Measurements from ENCODE around the gene PGM5. TPM values are rescaled to one million over a fixed set of nuclear protein-coding genes. Genes with fewer than 3 reads are reported as not detected.

PGM5 gene
- total and polyA plus RNA-seq, 12 donors = 27.3 to 244 (median 121) TPM

GRCh38 chr9:68455451-68455850 lies 99.0 kb downstream of the PGM5 start:
- intact Hi-C loops (cut with DNase I) = no loop called here
- no peak overlapping the region for H3K4me3 ChIP-seq
- H3K27ac ChIP-seq = peak overlapping the region in 4 of 5 donors; percentile 54 to 88 (median 68)
- no peaks in the 10 kb centered on the region for H3K9me3 ChIP-seq (replicated peaks in 1 of 3)
- H3K36me3 ChIP-seq (replicated peaks in 1 of 2) = no peaks in the 10 kb centered on the region
- TF ChIP-seq CTCF (IDR thresholded peaks at IDR 0.05) (no peak), POLR2A (IDR thresholded peaks at IDR 0.05) (no peak)
- 56 to 68% (median 61%) methylated on average over 2 of the region's 2 CpGs for WGBS, 4 donors
- peaks cover 14 to 32% of the 10 kb centered on the region in 2 donors for H3K4me1 ChIP-seq (replicated peaks in 1 of 2)
- no peaks in the 10 kb centered on the region for H3K27me3 ChIP-seq
- no peak for DNase-seq

DNA sequence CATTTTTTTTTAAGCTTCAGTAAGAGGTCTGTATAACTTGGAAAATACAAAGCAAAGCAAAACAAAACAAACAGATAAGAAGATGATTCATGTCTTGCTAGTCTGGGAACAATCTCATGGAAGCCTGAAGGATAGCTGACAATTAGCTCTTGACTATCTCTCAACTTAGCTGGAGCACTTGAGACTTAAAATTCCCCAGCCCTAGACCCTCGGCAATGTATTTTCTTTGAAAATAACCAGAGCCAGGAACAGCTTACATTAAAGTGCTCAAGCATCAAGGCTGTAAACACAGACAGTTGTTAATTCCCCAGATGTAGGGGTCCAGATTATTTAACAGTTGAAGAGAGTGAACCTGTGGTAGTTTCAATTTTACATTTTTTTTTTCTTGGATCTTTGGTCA lies 101.4 kb downstream of the PGM5 start:
- intact Hi-C loops (cut with DNase I) = no loop called here
- Histone ChIP-seq H3K9me3 (replicated peaks in 1 of 3) (no peaks in the 10 kb centered on the region), H3K27me3 (no peaks in the 10 kb centered on the region), H3K4me1 (replicated peaks in 1 of 2) (peaks cover 17 to 41% of the 10 kb centered on the region in 2 donors), H3K27ac (peak overlapping the region in 2 of 5 donors; percentile 28 to 31), H3K4me3 (no peak overlapping the region), H3K36me3 (replicated peaks in 1 of 2) (no peaks in the 10 kb centered on the region)
- WGBS, 4 donors = 9 to 43% (median 30%) methylated on average over 1 of the region's 1 CpG
- no peak for DNase-seq
- no peak for TF ChIP-seq POLR2A (IDR thresholded peaks at IDR 0.05)
- TF ChIP-seq CTCF (IDR thresholded peaks at IDR 0.05) = no peak

- Histone ChIP-seq H3K36me3 (replicated peaks in 1 of 2) (no peaks in the 10 kb centered on the region), H3K4me3 (no peak overlapping the region), H3K4me1 (replicated peaks in 1 of 2) (peaks cover 17 to 41% of the 10 kb centered on the region in 2 donors), H3K27ac (no peak overlapping the region), H3K9me3 (replicated peaks in 1 of 3) (no peaks in the 10 kb centered on the region), H3K27me3 (no peaks in the 10 kb centered on the region)
- WGBS, 4 donors = 96 to 100% (median 99%) methylated on average over 1 of the region's 1 CpG
- intact Hi-C loops (cut with DNase I) = no loop called here
- TF ChIP-seq CTCF (IDR thresholded peaks at IDR 0.05) (no peak), POLR2A (IDR thresholded peaks at IDR 0.05) (no peak)
- DNase-seq = no peak
Measured at GRCh38 chr9:68458918-68459317, 102.5 kb downstream of the PGM5 start.

DNA sequence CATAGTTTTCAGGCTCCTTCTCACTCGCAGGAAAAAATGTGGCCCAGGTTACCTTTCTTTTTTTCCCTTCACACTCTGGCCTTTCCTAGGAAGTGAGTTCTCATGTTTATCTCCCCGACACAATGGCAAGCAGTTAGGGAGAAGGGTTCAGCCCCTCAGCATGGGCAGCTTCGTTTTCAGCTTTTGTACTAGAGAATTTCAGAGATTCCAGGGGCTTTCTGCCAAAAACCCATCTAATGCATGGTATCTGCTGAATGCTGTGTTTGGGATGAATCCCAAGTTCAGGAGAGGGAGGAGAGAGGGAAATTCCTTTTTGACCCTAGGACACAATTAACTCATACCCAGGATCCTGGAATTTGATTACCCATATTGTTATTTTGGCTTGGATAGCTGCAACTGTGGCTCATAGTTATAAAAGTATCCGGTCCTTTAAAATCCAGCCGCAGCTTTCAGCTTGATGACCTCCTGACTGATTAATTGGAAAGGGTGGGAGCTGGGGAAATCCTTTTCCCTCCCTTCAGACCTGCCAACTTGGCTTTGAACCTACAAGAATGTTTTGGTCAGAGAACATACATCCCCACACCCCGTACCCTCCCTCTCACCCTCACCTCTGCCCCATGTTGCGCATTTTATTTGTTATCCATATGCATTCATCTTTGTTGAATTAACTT lies 105.8 kb downstream of the PGM5 start:
- Histone ChIP-seq H3K4me3 (no peak overlapping the region), H3K27me3 (no peaks in the 10 kb centered on the region), H3K27ac (peak overlapping the region in 1 of 5 donors; percentile 33), H3K9me3 (replicated peaks in 1 of 3) (no peaks in the 10 kb centered on the region), H3K36me3 (replicated peaks in 1 of 2) (no peaks in the 10 kb centered on the region), H3K4me1 (replicated peaks in 1 of 2) (peaks cover 12 to 16% of the 10 kb centered on the region in 2 donors)
- TF ChIP-seq CTCF (IDR thresholded peaks at IDR 0.05) = no peak
- TF ChIP-seq POLR2A (IDR thresholded peaks at IDR 0.05) = no peak
- DNase-seq = peak in 2 of 7 donors; percentile 10 to 24
- 45 to 58% (median 50%) methylated on average over 7 of the region's 7 CpGs for WGBS, 4 donors
- intact Hi-C loops (cut with DNase I) = no loop called here
